Mucosa of descending colon (tissue), 3 donors: ENCODE results near the gene SRPK1. TPM values are rescaled to one million over a fixed set of nuclear protein-coding genes. Genes with fewer than 3 reads are reported as not detected.

Experiments
- ATAC-seq: fragments of 200-7000 bp; cut with Tn5 transposase; one replicate; pipeline ENCODE4 v1.9.1; 2020; ENCODE audit warnings: mild to moderate bottlenecking, moderate library complexity
- DNase-seq, 3 donors: peaks; one replicate each; pipeline ENCODE4 v3.0.0-alpha.2; 2020
- H3K36me3 ChIP-seq: fragments of 200-600 bp; one replicate; pipeline ENCODE4 v1.8.0; 2021; ENCODE audit warnings: low read depth, mild to moderate bottlenecking
- H3K4me1 ChIP-seq: fragments of 200-600 bp; one replicate; pipeline ENCODE4 v1.8.0; 2021; ENCODE audit warnings: low read depth, mild to moderate bottlenecking
- H3K4me3 ChIP-seq: fragments of 200-600 bp; one replicate; pipeline ENCODE4 v1.8.0; 2021; ENCODE audit warnings: mild to moderate bottlenecking
- H3K9me3 ChIP-seq: fragments of 200-600 bp; one replicate; pipeline ENCODE4 v1.8.0; 2021; ENCODE audit warnings: mild to moderate bottlenecking
- intact Hi-C, 2 donors: fragments of 100-400 bp; cut with DNase I in 1 of 2; cut with micrococcal nuclease in 1 of 2; formaldehyde crosslinking; loops; one replicate each; pipeline versions ENCODE4 v1.11.0 to v1.11.1; 2022; cut with DNase I, micrococcal nuclease
- total RNA-seq, 3 donors: library from RNA; stranded (reverse); fragmentation: NEBNext Ultra II Directional in 2 of 3; extraction: Animal tissue kit (Norgen Biotek cat#: 25700) in 2 of 3; gene quantifications; one replicate each; pipeline versions ENCODE4 v1.2.1 to v1.2.4, GENCODE V29; 2021 to 2023
- TF ChIP-seq, protein P1 (sequence below): fragments of 200-600 bp; IDR thresholded peaks from one replicate; pipeline ENCODE4 v1.8.0; 2022; ENCODE audit warnings: antibody characterized with exemption, mild to moderate bottlenecking
- donor health status: DM: no; HTN: no; CAD: no; lungs with moderate emphysema.
- donor health status: DM: no; HTN: no; CAD: no.
- donor health status: DM: no; HTN: yes; CAD: no.

SRPK1 gene
- total RNA-seq, 3 donors from 2014 or later = 57.3 to 84.3 (median 75.8) TPM

DNA sequence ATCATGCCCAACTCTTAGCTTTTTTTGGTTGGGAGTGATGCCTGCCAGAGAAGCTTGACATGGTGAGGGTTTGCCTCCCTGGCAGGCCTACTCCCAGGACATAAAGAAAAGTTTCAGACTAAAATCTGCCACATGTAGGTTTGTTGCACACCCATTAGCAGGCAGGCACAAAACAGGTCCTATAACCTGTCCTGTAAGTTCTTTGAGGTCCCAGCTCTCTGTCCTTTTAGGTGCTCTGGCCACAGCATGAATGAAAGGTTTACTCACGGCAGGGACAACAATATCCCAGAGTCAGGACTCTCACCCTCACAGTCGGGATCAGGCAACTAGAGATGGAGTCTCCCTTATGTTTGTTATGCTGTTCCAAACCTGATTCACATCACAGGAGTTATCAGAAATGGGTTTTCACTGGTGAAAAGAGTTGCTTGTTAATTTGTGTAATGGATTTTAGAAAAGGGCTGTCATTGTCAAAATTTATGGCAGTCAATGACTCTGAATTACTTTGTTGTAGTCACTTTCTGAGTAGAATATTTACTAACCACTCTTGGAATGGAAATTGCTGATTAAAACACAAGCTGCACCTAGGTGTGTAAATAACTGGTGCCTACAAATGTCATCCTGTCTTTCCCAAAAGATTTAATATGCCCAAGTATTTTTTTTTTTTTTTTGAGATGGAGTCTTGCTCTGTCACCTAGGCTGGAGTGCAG lies 5.8 kb upstream of the SRPK1 start:
- Histone ChIP-seq H3K4me3 (no peak overlapping the region), H3K36me3 (no peaks in the 10 kb centered on the region), H3K4me1 (peaks cover 23% of the 10 kb centered on the region), H3K9me3 (no peaks in the 10 kb centered on the region)
- ATAC-seq = peak; percentile 54
- DNase-seq = no peak
- TF ChIP-seq, protein P1, sequence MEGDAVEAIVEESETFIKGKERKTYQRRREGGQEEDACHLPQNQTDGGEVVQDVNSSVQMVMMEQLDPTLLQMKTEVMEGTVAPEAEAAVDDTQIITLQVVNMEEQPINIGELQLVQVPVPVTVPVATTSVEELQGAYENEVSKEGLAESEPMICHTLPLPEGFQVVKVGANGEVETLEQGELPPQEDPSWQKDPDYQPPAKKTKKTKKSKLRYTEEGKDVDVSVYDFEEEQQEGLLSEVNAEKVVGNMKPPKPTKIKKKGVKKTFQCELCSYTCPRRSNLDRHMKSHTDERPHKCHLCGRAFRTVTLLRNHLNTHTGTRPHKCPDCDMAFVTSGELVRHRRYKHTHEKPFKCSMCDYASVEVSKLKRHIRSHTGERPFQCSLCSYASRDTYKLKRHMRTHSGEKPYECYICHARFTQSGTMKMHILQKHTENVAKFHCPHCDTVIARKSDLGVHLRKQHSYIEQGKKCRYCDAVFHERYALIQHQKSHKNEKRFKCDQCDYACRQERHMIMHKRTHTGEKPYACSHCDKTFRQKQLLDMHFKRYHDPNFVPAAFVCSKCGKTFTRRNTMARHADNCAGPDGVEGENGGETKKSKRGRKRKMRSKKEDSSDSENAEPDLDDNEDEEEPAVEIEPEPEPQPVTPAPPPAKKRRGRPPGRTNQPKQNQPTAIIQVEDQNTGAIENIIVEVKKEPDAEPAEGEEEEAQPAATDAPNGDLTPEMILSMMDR = no peak
- intact Hi-C loops = no loop called here

DNA sequence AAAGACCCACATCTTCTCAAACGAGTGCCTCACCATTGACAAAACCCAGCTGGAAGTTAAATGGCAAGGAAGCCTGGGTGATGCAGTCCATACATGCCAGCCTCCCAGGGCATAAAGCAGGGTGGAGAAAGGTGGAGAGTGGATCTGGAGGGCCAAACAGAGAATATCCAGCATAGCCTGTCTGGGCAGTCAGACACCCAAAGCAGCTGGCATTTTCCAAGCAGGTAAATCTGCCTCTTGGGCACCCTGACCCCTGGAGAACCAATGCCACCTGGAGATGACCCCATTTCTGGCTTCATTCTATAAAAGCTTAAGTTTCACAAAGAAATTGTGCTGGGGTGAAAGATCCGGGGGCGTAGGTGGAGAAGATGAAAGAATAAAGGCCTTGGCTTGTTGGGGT lies 5.1 kb upstream of the SRPK1 start:
- H3K4me3 ChIP-seq = no peak overlapping the region
- TF ChIP-seq, protein P1 = no peak
- ATAC-seq = no peak
- intact Hi-C loops = no loop called here
- no peaks in the 10 kb centered on the region for H3K9me3 ChIP-seq
- DNase-seq = no peak
- no peaks in the 10 kb centered on the region for H3K36me3 ChIP-seq
- H3K4me1 ChIP-seq = peaks cover 23% of the 10 kb centered on the region

DNA sequence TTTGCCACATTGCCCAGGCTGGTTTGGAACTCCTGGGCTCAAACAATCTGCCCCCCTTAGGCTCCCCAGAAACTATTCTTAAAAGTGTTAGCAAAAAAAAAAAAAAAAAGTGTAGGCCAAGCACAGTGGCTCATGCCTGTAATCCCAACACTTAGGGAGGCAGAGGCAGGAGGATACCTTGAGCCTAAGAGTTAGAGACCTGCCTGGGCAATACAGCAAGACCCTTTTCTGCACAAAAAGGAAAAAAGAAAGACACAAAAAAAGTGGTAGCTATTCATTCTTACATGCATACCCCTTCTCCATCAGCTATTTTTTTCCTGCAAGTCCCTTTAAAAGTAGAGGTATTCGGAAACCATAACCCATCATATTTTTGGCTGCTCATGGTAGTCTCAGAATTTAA lies 3.2 kb upstream of the SRPK1 start:
- ATAC-seq (no peak), DNase-seq (no peak)
- intact Hi-C loops = no loop called here

DNA sequence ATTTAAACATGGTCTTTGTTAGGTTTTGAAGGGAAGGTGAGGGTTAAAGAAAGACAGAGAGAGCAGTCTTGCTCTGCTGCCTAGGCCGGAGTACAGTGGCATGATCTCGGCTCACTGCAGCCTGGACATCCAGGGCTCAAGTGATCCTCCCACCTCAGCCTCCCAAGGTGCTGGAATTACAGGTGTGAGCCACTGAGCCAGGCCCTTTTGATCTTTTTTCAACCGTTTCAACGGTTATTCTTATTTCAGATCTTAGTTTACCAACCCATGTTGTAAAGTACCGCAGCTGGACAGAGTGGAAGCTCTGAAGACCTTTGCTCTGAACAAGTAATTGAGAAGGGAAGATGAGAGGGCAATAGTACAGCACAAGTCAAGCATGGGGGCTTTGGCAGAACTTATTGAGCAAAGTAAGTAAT lies 1.2 kb upstream of the SRPK1 start:
- no peaks in the 10 kb centered on the region for H3K36me3 ChIP-seq
- ATAC-seq (peak; percentile 14), DNase-seq (peak in 1 of 3 donors; percentile 41)
- TF ChIP-seq, protein P1 = no peak
- peaks cover 37% of the 10 kb centered on the region for H3K4me1 ChIP-seq
- no peaks in the 10 kb centered on the region for H3K9me3 ChIP-seq
- intact Hi-C loops = no loop called here
- no peak overlapping the region for H3K4me3 ChIP-seq

More for the DNA sequence above, 3.2 kb upstream of the SRPK1 start:
- Histone ChIP-seq H3K4me1 (peaks cover 27% of the 10 kb centered on the region), H3K4me3 (no peak overlapping the region), H3K36me3 (no peaks in the 10 kb centered on the region), H3K9me3 (no peaks in the 10 kb centered on the region)
- TF ChIP-seq, protein P1 = no peak

DNA sequence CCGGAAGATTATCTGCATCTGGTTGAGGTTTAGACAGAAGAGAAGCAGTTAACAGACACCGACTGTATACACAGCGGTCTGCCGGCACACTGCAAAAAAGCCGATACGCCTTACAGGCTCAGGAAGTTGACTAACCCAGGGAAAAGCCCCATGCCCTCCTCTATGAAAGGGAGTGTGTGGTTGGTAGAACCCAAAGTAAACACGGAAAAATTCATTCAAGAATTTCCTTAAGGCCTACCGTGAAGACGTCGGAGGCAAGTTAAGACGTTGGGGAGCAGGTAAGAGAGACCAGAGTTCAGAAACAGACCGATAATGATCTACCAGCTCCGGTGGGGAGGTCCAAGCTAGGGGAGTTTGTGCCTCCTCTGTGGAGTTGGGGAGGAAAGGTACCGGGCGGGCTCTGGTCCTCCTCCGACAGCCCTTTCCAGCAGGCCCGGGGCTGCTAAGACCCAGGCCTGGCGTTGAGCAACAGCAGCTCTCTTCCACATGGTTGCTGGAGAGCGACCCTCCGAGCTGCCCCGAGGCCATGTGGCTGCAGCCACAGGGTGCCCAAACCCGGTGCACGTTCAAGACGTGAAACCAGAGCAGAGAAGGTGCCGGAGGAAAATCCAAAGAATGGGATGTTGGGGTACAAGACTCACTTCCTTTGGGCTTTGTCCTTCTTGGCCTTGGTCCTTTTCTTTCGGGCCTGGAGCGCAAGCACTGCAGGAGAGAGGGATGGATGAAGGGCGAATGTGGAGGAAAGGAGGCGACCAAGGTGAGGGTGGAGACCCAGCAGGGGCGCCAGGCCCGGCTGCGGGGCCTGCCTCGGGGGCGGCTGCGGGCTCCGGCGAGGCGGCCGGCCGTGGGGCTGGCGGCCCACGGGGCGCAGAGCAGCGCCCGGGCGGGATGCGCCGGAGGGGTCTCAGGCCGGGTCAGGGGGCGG lies 809 bp downstream of the SRPK1 start:
- intact Hi-C loops = no loop called here
- ATAC-seq = peak; percentile 76

More for the DNA sequence above, 809 bp downstream of the SRPK1 start:
- Histone ChIP-seq H3K36me3 (no peaks in the 10 kb centered on the region), H3K9me3 (no peaks in the 10 kb centered on the region), H3K4me1 (peaks cover 24% of the 10 kb centered on the region), H3K4me3 (peak overlapping the region; percentile 72)
- TF ChIP-seq, protein P1 = no peak
- DNase-seq = peak; percentile 64 to 71 (median 66)
